Duodenal mucosa (tissue), 2 donors: ENCODE data around the gene ENTHD1.

Source experiments
- H3K27ac ChIP-seq: one replicate; pipeline ENCODE4 v1.7.0; 2013; ENCODE audit warnings: low read depth, low read length
- H3K27me3 ChIP-seq, 2 donors: one replicate each; pipeline ENCODE4 v1.7.0; 2013; ENCODE audit warnings: low read length in 2 of 2, control low read depth in 1 of 2; ENCODE audit not compliant: insufficient read depth in 2 of 2, control insufficient read depth in 1 of 2
- H3K36me3 ChIP-seq, 2 donors: one replicate each; pipeline ENCODE4 v1.7.0; 2013; ENCODE audit warnings: low read length in 2 of 2, control low read depth in 1 of 2; ENCODE audit not compliant: insufficient read depth in 2 of 2, control insufficient read depth in 1 of 2
- H3K4me1 ChIP-seq, 2 donors: one replicate each; pipeline ENCODE4 v1.7.0; 2013; ENCODE audit warnings: low read length in 2 of 2, control low read depth in 1 of 2; ENCODE audit not compliant: insufficient read depth in 2 of 2, control insufficient read depth in 1 of 2
- H3K4me3 ChIP-seq, 2 donors: one replicate each; pipeline ENCODE4 v1.7.0; 2013; ENCODE audit warnings: low read length in 2 of 2, low read depth in 1 of 2
- H3K9ac ChIP-seq, 2 donors: one replicate each; pipeline ENCODE4 v1.7.0; 2013; ENCODE audit warnings: low read length in 2 of 2, low read depth in 1 of 2
- H3K9me3 ChIP-seq, 2 donors: one replicate each; pipeline ENCODE4 v1.7.0; 2013; ENCODE audit warnings: low read length in 2 of 2, control low read depth in 1 of 2; ENCODE audit not compliant: control insufficient read depth in 1 of 2

The ENTHD1 gene

GRCh38 chr22:39731481-39731880, 162.1 kb downstream of the ENTHD1 start:
- Histone ChIP-seq H3K9me3 (no peaks in the 10 kb centered on the region), H3K36me3 (no peaks in the 10 kb centered on the region), H3K27ac (no peak overlapping the region), H3K4me1 (no peaks in the 10 kb centered on the region), H3K9ac (no peak overlapping the region), H3K4me3 (no peak overlapping the region), H3K27me3 (peaks cover 7 to 19% of the 10 kb centered on the region in 2 donors)

- Histone ChIP-seq H3K4me3 (no peak overlapping the region), H3K36me3 (no peaks in the 10 kb centered on the region), H3K27me3 (peaks cover 8 to 15% of the 10 kb centered on the region in 2 donors), H3K9ac (no peak overlapping the region), H3K9me3 (no peaks in the 10 kb centered on the region), H3K27ac (no peak overlapping the region), H3K4me1 (peaks cover under 1 to 2% of the 10 kb centered on the region in 2 donors)
These were observed 164.2 kb downstream of the ENTHD1 start for GRCh38 chr22:39729141-39729934.

GRCh38 chr22:39728236-39728860, 165.2 kb downstream of the ENTHD1 start:
- peaks cover 8 to 14% of the 10 kb centered on the region in 2 donors for H3K27me3 ChIP-seq
- H3K9me3 ChIP-seq: no peaks in the 10 kb centered on the region
- peaks cover 9 to 10% of the 10 kb centered on the region in 2 donors for H3K4me1 ChIP-seq
- no peak overlapping the region for H3K4me3 ChIP-seq
- H3K27ac ChIP-seq: no peak overlapping the region
- no peak overlapping the region for H3K9ac ChIP-seq
- H3K36me3 ChIP-seq: no peaks in the 10 kb centered on the region

- peaks cover 10% of the 10 kb centered on the region in 2 donors for H3K4me1 ChIP-seq
- H3K27me3 ChIP-seq: peaks cover 6 to 8% of the 10 kb centered on the region in 2 donors
- no peaks in the 10 kb centered on the region for H3K9me3 ChIP-seq
- H3K36me3 ChIP-seq: no peaks in the 10 kb centered on the region
- H3K27ac ChIP-seq: no peak overlapping the region
- no peak overlapping the region for H3K9ac ChIP-seq
- H3K4me3 ChIP-seq: no peak overlapping the region
These were observed 166.0 kb downstream of the ENTHD1 start for GRCh38 chr22:39727541-39727940.

- H3K4me1 ChIP-seq: peaks cover 10% of the 10 kb centered on the region in 2 donors
These were observed 168.1 kb downstream of the ENTHD1 start for GRCh38 chr22:39725351-39726035.

GRCh38 chr22:39724857-39725256, 168.7 kb downstream of the ENTHD1 start:
- Histone ChIP-seq H3K9ac (no peak overlapping the region), H3K4me1 (peaks cover 10% of the 10 kb centered on the region in 2 donors), H3K4me3 (no peak overlapping the region), H3K27ac (no peak overlapping the region), H3K36me3 (no peaks in the 10 kb centered on the region), H3K27me3 (peaks cover 0 to 5% of the 10 kb centered on the region in 2 donors), H3K9me3 (no peaks in the 10 kb centered on the region)

More at GRCh38 chr22:39725351-39726035, 168.1 kb downstream of the ENTHD1 start:
- Histone ChIP-seq H3K36me3 (no peaks in the 10 kb centered on the region), H3K27me3 (peaks cover 0 to 5% of the 10 kb centered on the region in 2 donors), H3K9me3 (no peaks in the 10 kb centered on the region), H3K4me3 (no peak overlapping the region), H3K9ac (no peak overlapping the region), H3K27ac (no peak overlapping the region)

- Histone ChIP-seq H3K27me3 (peaks cover 0 to 5% of the 10 kb centered on the region in 2 donors), H3K9me3 (no peaks in the 10 kb centered on the region), H3K36me3 (no peaks in the 10 kb centered on the region), H3K4me3 (no peak overlapping the region), H3K9ac (no peak overlapping the region), H3K4me1 (peaks cover 10% of the 10 kb centered on the region in 2 donors), H3K27ac (no peak overlapping the region)
These were observed 169.2 kb downstream of the ENTHD1 start for GRCh38 chr22:39724390-39724789.

- Histone ChIP-seq H3K9me3 (no peaks in the 10 kb centered on the region), H3K36me3 (no peaks in the 10 kb centered on the region), H3K4me3 (no peak overlapping the region), H3K27ac (no peak overlapping the region), H3K4me1 (peaks cover 10% of the 10 kb centered on the region in 2 donors), H3K9ac (no peak overlapping the region), H3K27me3 (peaks cover 0 to 5% of the 10 kb centered on the region in 2 donors)
These were observed 169.6 kb downstream of the ENTHD1 start for GRCh38 chr22:39723899-39724351.

GRCh38 chr22:39723463-39723862, 170.1 kb downstream of the ENTHD1 start:
- H3K9me3 ChIP-seq: no peaks in the 10 kb centered on the region
- no peaks in the 10 kb centered on the region for H3K36me3 ChIP-seq
- no peak overlapping the region for H3K9ac ChIP-seq
- peaks cover 13 to 15% of the 10 kb centered on the region in 2 donors for H3K4me1 ChIP-seq
- H3K4me3 ChIP-seq: no peak overlapping the region
- peaks cover 0 to 5% of the 10 kb centered on the region in 2 donors for H3K27me3 ChIP-seq
- no peak overlapping the region for H3K27ac ChIP-seq

GRCh38 chr22:39722501-39722900, 171.1 kb downstream of the ENTHD1 start:
- no peak overlapping the region for H3K27ac ChIP-seq
- no peaks in the 10 kb centered on the region for H3K36me3 ChIP-seq
- no peaks in the 10 kb centered on the region for H3K9me3 ChIP-seq
- no peak overlapping the region for H3K4me3 ChIP-seq
- peaks cover 0 to 5% of the 10 kb centered on the region in 2 donors for H3K27me3 ChIP-seq
- peaks cover 15 to 16% of the 10 kb centered on the region in 2 donors for H3K4me1 ChIP-seq
- no peak overlapping the region for H3K9ac ChIP-seq
